Colonic mucosa (tissue), 4 donors: ENCODE results near the gene KRT2. TPM values are rescaled to one million over a fixed set of nuclear protein-coding genes. Genes with fewer than 3 reads are reported as not detected.

Source experiments
- DNase-seq: peaks from one replicate; pipeline ENCODE4 v3.0.0-alpha.2; 2020
- H3K27ac ChIP-seq: fragments of 200-600 bp; one replicate; pipeline ENCODE4 v1.8.0; 2021
- H3K27me3 ChIP-seq: fragments of 200-600 bp; one replicate; pipeline ENCODE4 v1.8.0; 2021
- H3K36me3 ChIP-seq: fragments of 200-600 bp; one replicate; pipeline ENCODE4 v1.8.0; 2021
- H3K4me1 ChIP-seq: fragments of 200-600 bp; one replicate; pipeline ENCODE4 v1.8.0; 2021; ENCODE audit warnings: mild to moderate bottlenecking
- H3K4me3 ChIP-seq: fragments of 200-600 bp; one replicate; pipeline ENCODE4 v1.8.0; 2021
- H3K9ac ChIP-seq, 2 donors: one replicate each; pipeline ENCODE4 v1.7.0; 2013; ENCODE audit warnings: control low read depth in 2 of 2, low read depth in 2 of 2, low read length in 2 of 2
- H3K9me3 ChIP-seq: fragments of 200-600 bp; one replicate; pipeline ENCODE4 v1.8.0; 2021
- intact Hi-C: fragments of 100-400 bp; cut with DNase I; formaldehyde crosslinking; loops from one replicate; pipeline ENCODE4 v1.14.1; 2022
- total RNA-seq, 2 donors: library from RNA; stranded (reverse); fragmentation: NEBNext Ultra II Directional in 1 of 2; extraction: Animal tissue kit (Norgen Biotek cat#: 25700) in 1 of 2; gene quantifications; one replicate each; pipeline ENCODE4 v1.2.1, GENCODE V29; 2021
- TF ChIP-seq, protein P1 (sequence below): fragments of 200-600 bp; IDR thresholded peaks from one replicate; pipeline ENCODE4 v1.8.0; 2022; ENCODE audit warnings: antibody characterized with exemption, mild to moderate bottlenecking
- donor health status: healthy.
- donor health status: DM: no; HTN: no; CAD: no.
- donor health status: DM: no; HTN: no; CAD: no.

The KRT2 gene
- total RNA-seq, 2 donors from 2014 or later = not detected

DNA sequence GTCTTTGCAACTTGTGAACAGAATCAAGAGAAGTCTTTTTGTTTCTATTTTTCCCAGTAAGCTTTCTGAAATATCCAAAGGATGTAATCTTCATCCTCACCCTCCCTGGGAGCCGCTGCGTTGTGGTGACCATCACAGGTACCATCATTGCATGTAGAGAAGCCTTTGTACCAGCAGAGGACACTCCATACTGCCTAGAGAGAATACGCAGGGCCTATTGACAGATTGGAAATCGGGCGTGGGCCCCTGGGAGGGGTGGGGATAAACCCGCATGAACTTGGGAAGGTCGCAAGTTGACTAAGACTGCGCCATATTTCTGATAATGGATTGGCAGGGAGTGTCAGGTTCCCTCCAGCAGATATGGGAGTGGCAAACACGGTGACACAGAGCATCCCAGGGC lies 15.5 kb upstream of the KRT2 start:
- Histone ChIP-seq H3K9ac (no peak overlapping the region), H3K27ac (no peak overlapping the region), H3K4me3 (no peak overlapping the region), H3K27me3 (no peaks in the 10 kb centered on the region), H3K9me3 (no peaks in the 10 kb centered on the region), H3K4me1 (no peaks in the 10 kb centered on the region), H3K36me3 (no peaks in the 10 kb centered on the region)
- intact Hi-C loops = no loop called here
- TF ChIP-seq, protein P1, sequence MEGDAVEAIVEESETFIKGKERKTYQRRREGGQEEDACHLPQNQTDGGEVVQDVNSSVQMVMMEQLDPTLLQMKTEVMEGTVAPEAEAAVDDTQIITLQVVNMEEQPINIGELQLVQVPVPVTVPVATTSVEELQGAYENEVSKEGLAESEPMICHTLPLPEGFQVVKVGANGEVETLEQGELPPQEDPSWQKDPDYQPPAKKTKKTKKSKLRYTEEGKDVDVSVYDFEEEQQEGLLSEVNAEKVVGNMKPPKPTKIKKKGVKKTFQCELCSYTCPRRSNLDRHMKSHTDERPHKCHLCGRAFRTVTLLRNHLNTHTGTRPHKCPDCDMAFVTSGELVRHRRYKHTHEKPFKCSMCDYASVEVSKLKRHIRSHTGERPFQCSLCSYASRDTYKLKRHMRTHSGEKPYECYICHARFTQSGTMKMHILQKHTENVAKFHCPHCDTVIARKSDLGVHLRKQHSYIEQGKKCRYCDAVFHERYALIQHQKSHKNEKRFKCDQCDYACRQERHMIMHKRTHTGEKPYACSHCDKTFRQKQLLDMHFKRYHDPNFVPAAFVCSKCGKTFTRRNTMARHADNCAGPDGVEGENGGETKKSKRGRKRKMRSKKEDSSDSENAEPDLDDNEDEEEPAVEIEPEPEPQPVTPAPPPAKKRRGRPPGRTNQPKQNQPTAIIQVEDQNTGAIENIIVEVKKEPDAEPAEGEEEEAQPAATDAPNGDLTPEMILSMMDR = no peak
- DNase-seq = no peak

DNA sequence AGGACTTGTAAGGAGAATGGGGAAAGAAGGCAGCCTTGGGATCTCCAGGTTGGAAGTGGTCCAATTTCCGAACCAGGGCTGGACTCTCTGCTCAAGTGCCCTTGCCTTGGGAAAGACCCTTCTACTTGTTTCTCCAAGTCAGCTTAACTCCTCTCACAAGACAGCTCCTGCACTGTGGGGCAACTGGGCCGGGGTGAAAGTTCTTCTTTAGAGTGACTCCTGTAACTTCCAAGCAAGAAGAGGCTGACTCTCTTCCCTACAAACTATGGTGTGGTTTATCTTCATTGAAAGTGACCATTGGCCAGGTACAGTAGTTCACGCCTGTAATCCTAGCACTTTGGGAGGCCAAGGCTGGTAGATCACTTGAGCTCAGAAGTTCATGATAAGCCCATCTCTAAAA lies 14.5 kb upstream of the KRT2 start:
- Histone ChIP-seq H3K27me3 (no peaks in the 10 kb centered on the region), H3K36me3 (no peaks in the 10 kb centered on the region), H3K9ac (no peak overlapping the region), H3K27ac (no peak overlapping the region), H3K4me3 (no peak overlapping the region), H3K4me1 (no peaks in the 10 kb centered on the region), H3K9me3 (no peaks in the 10 kb centered on the region)
- TF ChIP-seq, protein P1 = no peak
- no peak for DNase-seq
- intact Hi-C loops = no loop called here

DNA sequence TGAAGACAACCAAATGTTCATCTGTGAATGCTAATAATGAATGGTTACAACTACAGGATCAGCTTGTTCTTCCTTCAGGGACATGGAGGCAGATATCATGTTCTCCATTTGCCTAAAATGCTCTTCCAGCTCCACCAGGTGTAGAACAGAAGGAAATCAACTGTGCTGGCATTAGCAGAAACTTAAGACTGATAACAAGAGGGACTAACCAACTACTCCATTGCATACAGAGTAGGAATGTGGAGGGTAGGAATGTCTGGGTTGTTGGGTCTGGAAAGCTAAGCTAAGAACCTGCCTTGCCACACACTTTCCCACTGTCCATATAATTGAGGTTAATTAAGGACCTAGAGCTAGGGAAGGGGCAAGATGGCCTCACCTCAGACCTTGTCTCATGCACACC lies 11.4 kb upstream of the KRT2 start:
- no peaks in the 10 kb centered on the region for H3K4me1 ChIP-seq

DNA sequence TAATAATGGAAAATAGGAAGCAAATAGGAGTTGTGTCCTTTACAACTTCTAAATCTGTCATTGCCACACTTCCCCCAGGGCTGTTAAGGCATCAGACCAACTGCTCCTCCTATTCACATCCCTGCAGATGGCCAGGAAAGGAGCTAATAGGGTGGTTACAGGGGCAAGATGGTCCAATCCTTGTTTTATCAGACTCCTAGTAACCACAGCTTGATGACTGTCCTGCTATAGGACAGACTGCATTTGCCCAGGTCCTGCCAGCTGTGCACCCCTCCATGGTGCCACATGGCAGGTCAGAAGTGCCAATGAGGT lies 10.9 kb upstream of the KRT2 start:
- Histone ChIP-seq H3K4me3 (no peak overlapping the region), H3K36me3 (no peaks in the 10 kb centered on the region), H3K9ac (no peak overlapping the region), H3K9me3 (no peaks in the 10 kb centered on the region), H3K27me3 (no peaks in the 10 kb centered on the region), H3K27ac (no peak overlapping the region), H3K4me1 (no peaks in the 10 kb centered on the region)
- intact Hi-C loops = no loop called here
- no peak for DNase-seq
- TF ChIP-seq, protein P1 = no peak

More for the DNA sequence above, 11.4 kb upstream of the KRT2 start:
- Histone ChIP-seq H3K9ac (no peak overlapping the region), H3K36me3 (no peaks in the 10 kb centered on the region), H3K27me3 (no peaks in the 10 kb centered on the region), H3K4me3 (no peak overlapping the region), H3K9me3 (no peaks in the 10 kb centered on the region), H3K27ac (no peak overlapping the region)
- intact Hi-C loops = no loop called here
- TF ChIP-seq, protein P1 = no peak
- DNase-seq = no peak

DNA sequence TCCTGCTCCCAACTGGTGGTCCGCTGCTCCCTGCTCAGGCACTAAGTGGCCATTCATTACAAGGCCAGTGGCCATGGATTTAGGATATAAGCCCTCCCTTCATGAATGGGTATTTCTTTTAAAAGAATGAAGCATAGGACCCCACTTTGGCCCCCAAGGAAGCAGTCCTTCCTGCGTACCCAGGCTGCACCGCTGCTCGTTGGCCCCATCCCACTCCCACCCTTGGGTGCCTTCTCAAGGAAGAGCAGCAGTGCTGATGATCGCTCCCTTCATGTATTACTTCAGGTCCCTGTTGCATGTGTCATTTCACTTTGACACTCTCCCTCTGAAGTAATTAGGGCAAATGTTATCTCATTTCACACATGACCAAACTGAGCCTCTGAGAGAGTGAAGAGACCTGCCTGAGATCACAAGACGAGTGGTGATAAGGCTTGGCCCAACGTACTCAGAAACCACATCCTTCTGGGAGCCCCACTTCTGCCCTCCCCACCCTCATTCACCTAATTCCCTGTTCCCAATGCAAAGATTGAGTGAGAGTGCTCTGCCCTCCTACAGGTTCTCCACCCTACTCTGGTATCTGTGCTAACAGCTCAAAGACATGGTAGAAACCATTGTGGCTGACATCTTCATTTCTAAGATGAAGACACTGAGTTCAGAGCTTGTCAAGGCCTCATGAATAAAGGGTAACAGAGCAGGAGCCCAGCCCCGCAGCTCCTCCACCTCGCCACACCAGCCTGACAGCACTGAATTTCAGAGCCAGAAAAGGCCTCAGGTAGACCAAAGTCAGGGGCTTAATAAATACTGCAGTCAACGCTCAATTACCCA lies 10.3 kb upstream of the KRT2 start:
- Histone ChIP-seq H3K27me3 (no peaks in the 10 kb centered on the region), H3K4me1 (no peaks in the 10 kb centered on the region), H3K9me3 (no peaks in the 10 kb centered on the region), H3K27ac (no peak overlapping the region), H3K4me3 (no peak overlapping the region), H3K9ac (no peak overlapping the region), H3K36me3 (no peaks in the 10 kb centered on the region)
- TF ChIP-seq, protein P1 = no peak
- no peak for DNase-seq
- intact Hi-C loops = no loop called here
